CD14-positive monocyte (primary cell): ENCODE results near the gene ITPR2. TPM values are rescaled to one million over a fixed set of nuclear protein-coding genes. Genes with fewer than 3 reads are reported as not detected.

Experiments
- DNase-seq, 3 donors: peaks; one replicate each; pipeline ENCODE4 v3.0.0-alpha.2; 2011 to 2022
- H2AFZ ChIP-seq: 2 replicates; pipeline ENCODE4 v1.6.0; 2012; ENCODE audit warnings: mild to moderate bottlenecking, low read depth, low read length, inconsistent platforms; ENCODE audit not compliant: insufficient read depth, poor library complexity, severe bottlenecking
- H3K27ac ChIP-seq, 2 donors: 1 replicate in 1 of 2; 2 replicates in 1 of 2; pipeline ENCODE4 v1.5.1; 2012 to 2013; ENCODE audit warnings: low read length in 2 of 2, control low read depth in 1 of 2, inconsistent platforms in 1 of 2, low read depth in 1 of 2, mild to moderate bottlenecking in 1 of 2
- H3K27me3 ChIP-seq, 2 donors: one replicate each; pipeline versions ENCODE4 v1.6.0 to v1.6.1; 2011 to 2013; ENCODE audit warnings: low read length in 2 of 2; ENCODE audit not compliant: control insufficient read depth in 2 of 2, insufficient read depth in 2 of 2
- H3K36me3 ChIP-seq, 2 donors: replicated peaks in 1 of 2; 1 replicate in 1 of 2; 2 replicates in 1 of 2; pipeline versions ENCODE4 v1.5.1 to v1.6.1; 2012 to 2013; ENCODE audit warnings: low read length in 2 of 2, control low read depth in 1 of 2, inconsistent platforms in 1 of 2, mild to moderate bottlenecking in 1 of 2; ENCODE audit not compliant: insufficient read depth in 2 of 2, control insufficient read depth in 1 of 2
- H3K4me1 ChIP-seq, 2 donors: 1 replicate in 1 of 2; 2 replicates in 1 of 2; pipeline versions ENCODE4 v1.5.1 to v1.6.1; 2012 to 2013; ENCODE audit warnings: low read length in 2 of 2, control low read depth in 1 of 2, inconsistent platforms in 1 of 2, mild to moderate bottlenecking in 1 of 2, moderate library complexity in 1 of 2; ENCODE audit not compliant: insufficient read depth in 2 of 2, control insufficient read depth in 1 of 2
- H3K4me2 ChIP-seq: replicated peaks from 2 replicates; pipeline ENCODE3; 2012; ENCODE audit warnings: low read length, moderate library complexity, mild to moderate bottlenecking; ENCODE audit not compliant: poor library complexity, severe bottlenecking; ENCODE audit errors: extremely low read depth
- H3K4me3 ChIP-seq, 3 experiments: fragments of 200-600 bp in 1 of 3; sonication (generic) in 1 of 3; replicated peaks in 1 of 3; 1 replicate in 2 of 3; 2 replicates in 1 of 3; pipeline ENCODE4 v1.5.1; 2011 to 2013; ENCODE audit warnings: low read length in 3 of 3, mild to moderate bottlenecking in 3 of 3, control low read depth in 2 of 3, low read depth in 2 of 3, inconsistent platforms in 1 of 3, moderate library complexity in 1 of 3
- H3K79me2 ChIP-seq: 2 replicates; pipeline ENCODE4 v1.6.0; 2012; ENCODE audit warnings: mild to moderate bottlenecking, control low read depth, inconsistent platforms, low read length, moderate library complexity; ENCODE audit not compliant: insufficient read depth
- H3K9ac ChIP-seq: 2 replicates; pipeline ENCODE4 v1.6.0; 2017; ENCODE audit warnings: low read length, mild to moderate bottlenecking; ENCODE audit not compliant: insufficient read depth, poor library complexity, severe bottlenecking
- H3K9me3 ChIP-seq, 2 donors: replicated peaks in 1 of 2; 1 replicate in 1 of 2; 2 replicates in 1 of 2; pipeline versions ENCODE4 v1.5.1 to v1.6.1; 2012 to 2013; ENCODE audit warnings: low read length in 2 of 2, control low read depth in 1 of 2; ENCODE audit not compliant: control insufficient read depth in 1 of 2, insufficient read depth in 1 of 2
- H4K20me1 ChIP-seq: 2 replicates; pipeline ENCODE4 v1.6.0; 2012; ENCODE audit warnings: mild to moderate bottlenecking, low read length, control low read depth, moderate library complexity; ENCODE audit not compliant: insufficient read depth
- H3K27ac Mint-ChIP-seq, 7 donors: one replicate each; pipeline ENCODE4 v1.8.0; 2020; ENCODE audit warnings: mild to moderate bottlenecking in 7 of 7, mixed read lengths in 7 of 7, moderate library complexity in 6 of 7, inconsistent platforms in 2 of 7
- H3K27me3 Mint-ChIP-seq, 3 donors: one replicate each; pipeline ENCODE4 v1.8.0; 2021 to 2022; ENCODE audit warnings: low read depth in 3 of 3, mild to moderate bottlenecking in 3 of 3, mixed read lengths in 3 of 3, moderate library complexity in 3 of 3, inconsistent platforms in 1 of 3
- H3K36me3 Mint-ChIP-seq, 2 donors: one replicate each; pipeline ENCODE4 v1.8.0; 2020; ENCODE audit warnings: mixed read lengths in 2 of 2, inconsistent platforms in 1 of 2, mild to moderate bottlenecking in 1 of 2
- H3K4me1 Mint-ChIP-seq: one replicate; pipeline ENCODE4 v1.8.0; 2020; ENCODE audit warnings: mild to moderate bottlenecking, mixed read lengths
- H3K4me3 Mint-ChIP-seq, 2 donors: one replicate each; pipeline ENCODE4 v1.8.0; 2020; ENCODE audit warnings: mild to moderate bottlenecking in 2 of 2, mixed read lengths in 2 of 2, moderate library complexity in 1 of 2
- H3K9me3 Mint-ChIP-seq, 7 donors: one replicate each; pipeline ENCODE4 v1.8.0; 2020 to 2022; ENCODE audit warnings: mixed read lengths in 7 of 7, mild to moderate bottlenecking in 6 of 7, moderate library complexity in 6 of 7, inconsistent platforms in 2 of 7
- CTCF ChIP-seq: fragments of 200-600 bp; IDR thresholded peaks from one replicate; pipeline ENCODE4 v1.8.0; 2022; ENCODE audit warnings: antibody characterized with exemption, mild to moderate bottlenecking
- WGBS: methylation state at CpG from one replicate; pipeline ENCODE4 v1.1.5; 2013; ENCODE audit warnings: missing lambda C conversion rate; ENCODE audit not compliant: insufficient coverage; 5-methylcytosine and 5-hydroxymethylcytosine counted together
- intact Hi-C, 2 donors: fragments of 100-400 bp; cut with micrococcal nuclease; formaldehyde crosslinking; loops; one replicate each; pipeline versions ENCODE4 v1.15.0 to v1.15.1; 2023
- polyA plus RNA-seq, 3 donors: library from polyadenylated mRNA; depleted of rRNA in 1 of 3; unstranded in 2 of 3; stranded (reverse) in 1 of 3; fragments of 300-500 nt in 2 of 3; fragments of >200 nt in 1 of 3; fragmentation: Illumina TruSeq in 2 of 3; gene quantifications; 1 replicate in 2 of 3; 2 replicates in 1 of 3; pipeline ENCODE4 v1.2.3, GENCODE V29; 2012 to 2021

ITPR2 gene
- polyA plus RNA-seq, 3 donors: 2.7 to 6.4 (median 5.7) TPM

GRCh38 chr12:26643532-26644315 is 189.3 kb downstream of the ITPR2 start:
- Histone ChIP-seq H3K4me2 (no peak overlapping the region), H3K4me1 (no peaks in the 10 kb centered on the region), H3K27ac (no peak overlapping the region), H3K9me3 (no peaks in the 10 kb centered on the region), H3K27me3 (no peaks in the 10 kb centered on the region), H3K79me2 (no peaks in the 10 kb centered on the region), H3K36me3 (peaks cover 2 to 10% of the 10 kb centered on the region in 2 donors), H2AFZ (no peak overlapping the region), H3K9ac (no peak overlapping the region), H4K20me1 (no peaks in the 10 kb centered on the region), H3K4me3 (no peak overlapping the region)
- H3K4me3 Mint-ChIP-seq: no peak overlapping the region
- TF ChIP-seq CTCF: no peak
- 100% methylated on average over 1 of the region's 4 CpGs for WGBS
- H3K27ac Mint-ChIP-seq: no peak overlapping the region
- no peak for DNase-seq
- no peaks in the 10 kb centered on the region for H3K4me1 Mint-ChIP-seq
- peaks cover 0 to 3% (median 0%) of the 10 kb centered on the region in 7 donors for H3K9me3 Mint-ChIP-seq
- intact Hi-C loops: no loop called here
- H3K36me3 Mint-ChIP-seq: peaks cover 17 to 20% of the 10 kb centered on the region in 2 donors
- H3K27me3 Mint-ChIP-seq: no peaks in the 10 kb centered on the region

GRCh38 chr12:26642361-26642760 is 190.6 kb downstream of the ITPR2 start:
- Histone ChIP-seq H3K4me2 (no peak overlapping the region), H3K4me3 (no peak overlapping the region), H4K20me1 (no peaks in the 10 kb centered on the region), H2AFZ (no peak overlapping the region), H3K27ac (no peak overlapping the region), H3K36me3 (peaks cover 1 to 2% of the 10 kb centered on the region in 2 donors), H3K27me3 (no peaks in the 10 kb centered on the region), H3K79me2 (no peaks in the 10 kb centered on the region), H3K9ac (no peak overlapping the region), H3K4me1 (no peaks in the 10 kb centered on the region), H3K9me3 (no peaks in the 10 kb centered on the region)
- no peaks in the 10 kb centered on the region for H3K4me1 Mint-ChIP-seq
- H3K9me3 Mint-ChIP-seq: peaks cover 0 to 3% (median 0%) of the 10 kb centered on the region in 7 donors
- no peak overlapping the region for H3K27ac Mint-ChIP-seq
- H3K27me3 Mint-ChIP-seq: no peaks in the 10 kb centered on the region
- peaks cover 10 to 14% of the 10 kb centered on the region in 2 donors for H3K36me3 Mint-ChIP-seq
- WGBS: 100% methylated on average over 1 of the region's 2 CpGs
- intact Hi-C loops: no loop called here
- no peak overlapping the region for H3K4me3 Mint-ChIP-seq
- no peak for TF ChIP-seq CTCF
- no peak for DNase-seq
